Activated CD4-positive, alpha-beta memory T cell treated with anti-CD3 and anti-CD28 coated beads, Interleukin-2, amount 10 ng/mL, durations not matched to agents 7 days and 5 days (primary cell): ENCODE measurements around the gene REPIN1. TPM values are rescaled to one million over a fixed set of nuclear protein-coding genes. Genes with fewer than 3 reads are reported as not detected.

Experiments used
- CTCF ChIA-PET: fragments of 350-600 bp; sonication (Branson Sonifier 250); formaldehyde crosslinking; loops from one replicate; lab custom pipeline; 2021; ENCODE audit warnings: antibody characterized with exemption, inconsistent platforms; lab: Charles Lee
- POLR2A ChIA-PET: fragments of 350-600 bp; sonication (Branson Sonifier 250); formaldehyde crosslinking; loops from one replicate; lab custom pipeline; 2021; ENCODE audit warnings: antibody characterized with exemption; lab: Charles Lee
- DNase-seq: peaks from one replicate; pipeline ENCODE4 v3.0.0-alpha.2; 2020
- H3K27ac Mint-ChIP-seq: one replicate; pipeline ENCODE4 v1.8.0; 2021; ENCODE audit warnings: mild to moderate bottlenecking, mixed read lengths
- H3K27me3 Mint-ChIP-seq: one replicate; pipeline ENCODE4 v1.8.0; 2021; ENCODE audit warnings: mixed read lengths
- H3K36me3 Mint-ChIP-seq: one replicate; pipeline ENCODE4 v1.8.0; 2021; ENCODE audit warnings: low read depth, mixed read lengths
- H3K4me1 Mint-ChIP-seq: one replicate; pipeline ENCODE4 v1.8.0; 2021; ENCODE audit warnings: mixed read lengths
- H3K4me3 Mint-ChIP-seq: one replicate; pipeline ENCODE4 v1.8.0; 2021; ENCODE audit warnings: mild to moderate bottlenecking, mixed read lengths
- H3K9me3 Mint-ChIP-seq: one replicate; pipeline ENCODE4 v1.8.0; 2021; ENCODE audit warnings: mixed read lengths
- total RNA-seq, 2 experiments: library from RNA; stranded (reverse); gene quantifications; one replicate each; pipeline ENCODE4 v1.2.3, GENCODE V29; 2021

REPIN1 gene
- 10 to 100 TPM; 42.9 to 45.9 TPM for total RNA-seq

DNA sequence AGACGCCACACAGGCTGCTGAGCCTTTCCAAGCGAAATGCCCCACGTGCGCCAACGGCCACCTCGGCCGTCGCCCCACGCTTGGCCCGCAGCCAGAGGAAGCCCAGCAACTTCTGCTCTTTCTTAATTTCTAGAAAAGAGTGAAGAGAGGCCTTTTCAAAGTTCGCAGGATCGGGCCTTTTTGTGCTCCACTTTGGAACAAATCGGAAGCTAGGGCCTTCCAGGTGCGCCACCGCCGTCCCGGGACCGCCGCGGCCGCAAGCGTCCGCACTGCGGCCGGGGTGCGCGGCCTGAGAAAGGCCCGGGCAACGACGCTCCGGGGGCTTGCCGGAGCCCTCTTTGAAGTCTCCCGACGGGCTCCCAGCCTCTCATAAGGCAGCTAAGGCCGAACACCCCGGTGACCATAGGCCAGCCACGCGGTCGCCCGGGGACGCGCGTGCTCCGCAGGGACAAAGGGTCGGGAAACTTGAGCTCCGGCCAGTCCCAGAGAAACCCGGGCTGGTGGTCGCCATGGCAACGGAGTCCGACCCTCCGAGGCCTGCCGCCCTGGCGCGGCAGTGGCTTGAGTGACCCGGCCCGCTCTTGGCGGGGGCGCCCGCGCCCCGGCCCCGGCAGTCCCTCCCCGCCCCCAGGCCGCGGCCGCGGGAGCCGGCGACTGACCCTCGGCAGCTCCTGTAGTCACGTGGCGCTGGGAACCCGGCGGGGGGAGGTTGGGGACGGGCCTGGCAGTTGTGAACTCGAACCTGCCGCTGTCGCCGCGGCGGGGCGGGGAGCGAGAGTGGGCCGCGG lies at the start of gene REPIN1:
REPIN1 (plus strand) TSS at position 727 of the 788 bp plus-strand sequence. CDS start 890 bp downstream, outside the sequence.
- Mint-ChIP-seq H3K4me1 (peaks cover 38% of the 10 kb centered on the region), H3K9me3 (no peaks in the 10 kb centered on the region), H3K4me3 (peak within 1 kb of the TSS; percentile 87), H3K36me3 (peaks cover 14% of the 10 kb centered on the region), H3K27ac (peak within 1 kb of the TSS; percentile 79), H3K27me3 (no peaks in the 10 kb centered on the region)
- ChIA-PET POLR2A (interaction anchor here (1.0 to 5.1 kb wide), 14 partner anchors 10 to 496 kb away, joined by 3 to 47 read pairs (median 3); partner anchors contain the start of genes ACTR3C and ZNF775), CTCF (interaction anchor here (1.7 to 3.5 kb wide), 3 partner anchors 13 to 39 kb away, joined by 4 to 17 read pairs (median 6); a partner anchor contains a TSS)
- DNase-seq, result peak; percentile 84

DNA sequence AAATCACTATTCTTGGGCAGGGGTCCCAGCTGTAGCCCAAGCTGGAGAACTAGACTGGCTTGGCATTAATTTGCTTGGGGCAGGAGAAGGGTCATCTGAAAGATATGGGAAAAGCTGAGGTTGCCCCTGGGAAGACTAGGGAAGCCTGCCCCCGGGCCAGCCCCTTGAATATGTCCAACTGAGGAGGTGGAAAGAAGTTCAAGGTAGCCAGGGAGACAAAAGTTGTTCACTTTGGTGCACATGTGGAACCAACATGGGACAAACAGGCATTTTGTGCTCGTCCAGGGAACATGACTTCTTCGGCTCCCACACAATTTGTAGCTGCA lies 46.9 kb upstream of the REPIN1 start:
- ChIA-PET CTCF (interaction anchor here (0.6 kb wide), 1 partner anchor 56 kb away, joined by 3 read pairs; no protein-coding TSS in a partner anchor), POLR2A (interaction anchor here (0.7 to 2.3 kb wide), 3 partner anchors 85 to 767 kb away, joined by 3 to 11 read pairs (median 3); a partner anchor contains a TSS)
- peaks cover 43% of the 10 kb centered on the region for H3K36me3 Mint-ChIP-seq
- peaks cover 53% of the 10 kb centered on the region for H3K4me1 Mint-ChIP-seq
- peak overlapping the region; percentile 99 for H3K27ac Mint-ChIP-seq
- no peak for DNase-seq
- H3K4me3 Mint-ChIP-seq, result peak overlapping the region; percentile 98
- H3K9me3 Mint-ChIP-seq, result no peaks in the 10 kb centered on the region
- H3K27me3 Mint-ChIP-seq, result no peaks in the 10 kb centered on the region

DNA sequence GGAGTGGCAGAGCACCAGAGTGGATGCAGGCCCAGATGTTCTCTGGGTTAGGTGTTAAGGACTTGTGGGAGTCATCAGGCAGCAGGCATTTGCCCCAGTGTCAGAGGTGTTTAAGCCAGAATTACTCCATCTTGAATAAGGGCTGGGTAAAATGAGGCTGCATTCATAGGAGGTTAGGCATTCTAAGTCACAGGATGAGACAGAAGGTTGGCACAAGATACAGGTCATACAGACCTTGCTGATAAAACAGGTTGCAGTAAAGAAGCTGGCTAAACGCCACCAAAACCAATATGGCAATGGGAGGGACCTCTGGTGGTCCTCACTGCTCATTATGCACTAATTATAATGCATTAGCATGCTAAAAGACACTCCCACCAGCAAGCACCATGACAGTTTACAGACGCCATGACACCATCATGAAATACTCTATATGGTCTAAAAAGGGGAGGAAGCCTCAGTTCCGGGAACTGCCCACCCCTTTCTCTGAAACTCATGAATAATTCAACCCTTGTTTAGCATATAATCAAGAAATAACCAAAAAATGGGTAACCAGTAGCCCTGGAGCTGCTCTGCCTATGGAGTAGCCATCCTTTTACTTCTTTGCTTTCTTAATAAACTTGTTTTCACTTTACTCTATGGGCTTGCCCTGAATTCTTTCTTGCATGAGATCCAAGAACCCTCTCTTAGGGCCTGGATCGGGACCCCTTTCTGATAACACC lies 46.3 kb upstream of the REPIN1 start:
- peak overlapping the region; percentile 99 for H3K27ac Mint-ChIP-seq
- POLR2A ChIA-PET, result interaction anchor here (0.7 to 2.3 kb wide), 5 partner anchors 46 to 766 kb away, joined by 3 to 11 read pairs (median 5); partner anchors contain the start of gene REPIN1
- DNase-seq, result peak; percentile 85
- no peaks in the 10 kb centered on the region for H3K27me3 Mint-ChIP-seq
- H3K36me3 Mint-ChIP-seq, result peaks cover 48% of the 10 kb centered on the region
- H3K9me3 Mint-ChIP-seq, result no peaks in the 10 kb centered on the region
- CTCF ChIA-PET, result interaction anchor here (1.8 kb wide), 1 partner anchor 84 kb away, joined by 5 read pairs; a partner anchor contains a TSS
- peaks cover 53% of the 10 kb centered on the region for H3K4me1 Mint-ChIP-seq
- H3K4me3 Mint-ChIP-seq, result peak overlapping the region; percentile 98

- H3K27me3 Mint-ChIP-seq, result no peaks in the 10 kb centered on the region
- ChIA-PET POLR2A (interaction anchor here (1.0 to 2.3 kb wide), 12 partner anchors 20 to 458 kb away, joined by 3 to 11 read pairs (median 3); partner anchors contain the start of gene REPIN1), CTCF (interaction anchor here (1.8 kb wide), 1 partner anchor 83 kb away, joined by 5 read pairs; a partner anchor contains a TSS)
- peaks cover 53% of the 10 kb centered on the region for H3K4me1 Mint-ChIP-seq
- H3K4me3 Mint-ChIP-seq, result peak within 1 kb of the TSS; percentile 98
- peaks cover 48% of the 10 kb centered on the region for H3K36me3 Mint-ChIP-seq
- H3K9me3 Mint-ChIP-seq, result no peaks in the 10 kb centered on the region
- DNase-seq, result peak; percentile 74
- peak within 1 kb of the TSS; percentile 99 for H3K27ac Mint-ChIP-seq
These were observed 45.6 kb upstream of the REPIN1 start, which contains the start of the genes ACTR3C and LRRC61 for GRCh38 chr7:150322833-150323681. ACTR3C (minus strand) TSS chr7:150323545; CDS start chr7:150295296, 28,249 bp downstream. LRRC61 (plus strand) TSS chr7:150323355; CDS start chr7:150336862, 13,507 bp downstream.

DNA sequence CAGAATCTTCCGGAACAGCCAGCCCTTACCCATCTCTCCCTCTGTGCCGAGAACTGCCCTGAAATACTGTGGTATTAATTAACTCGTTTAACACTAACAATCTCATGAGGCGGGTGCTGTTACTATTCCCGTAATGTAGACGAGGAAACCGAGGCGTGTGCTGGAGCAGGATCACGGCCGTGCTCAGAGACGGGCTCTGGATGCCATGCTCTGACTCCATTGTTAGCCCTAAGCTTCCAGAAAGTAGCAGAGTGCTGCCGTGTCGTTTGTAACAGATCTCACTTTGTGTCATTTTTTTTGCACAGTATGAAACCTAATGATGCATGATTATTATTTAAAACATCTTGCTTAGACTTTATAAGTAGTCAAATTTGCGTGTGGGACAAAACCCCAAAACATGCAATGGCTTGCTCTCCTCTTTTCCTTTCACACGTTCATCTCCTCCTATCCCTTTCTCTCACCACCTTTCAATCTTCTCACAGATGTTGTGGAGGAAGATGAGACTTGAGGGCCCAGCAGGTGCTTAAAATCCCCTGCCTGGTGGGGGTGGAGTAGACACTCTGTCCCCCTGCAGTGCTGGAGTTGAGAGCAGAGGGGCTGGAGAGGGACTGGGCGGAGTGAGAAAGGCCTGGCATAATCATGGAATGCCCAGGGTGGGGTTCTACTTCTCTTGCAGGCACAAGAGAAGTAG lies 44.8 kb upstream of the REPIN1 start:
- H3K36me3 Mint-ChIP-seq, result peaks cover 54% of the 10 kb centered on the region
- CTCF ChIA-PET, result interaction anchor here (1.8 kb wide), 1 partner anchor 82 kb away, joined by 5 read pairs; a partner anchor contains a TSS
- DNase-seq, result no peak
- peaks cover 53% of the 10 kb centered on the region for H3K4me1 Mint-ChIP-seq
- no peaks in the 10 kb centered on the region for H3K9me3 Mint-ChIP-seq
- H3K27me3 Mint-ChIP-seq, result no peaks in the 10 kb centered on the region
- peak overlapping the region; percentile 97 for H3K27ac Mint-ChIP-seq
- POLR2A ChIA-PET, result interaction anchor here (1.0 to 2.3 kb wide), 10 partner anchors 19 to 459 kb away, joined by 3 to 11 read pairs (median 3); partner anchors contain the start of gene REPIN1
- peak overlapping the region; percentile 94 for H3K4me3 Mint-ChIP-seq

DNA sequence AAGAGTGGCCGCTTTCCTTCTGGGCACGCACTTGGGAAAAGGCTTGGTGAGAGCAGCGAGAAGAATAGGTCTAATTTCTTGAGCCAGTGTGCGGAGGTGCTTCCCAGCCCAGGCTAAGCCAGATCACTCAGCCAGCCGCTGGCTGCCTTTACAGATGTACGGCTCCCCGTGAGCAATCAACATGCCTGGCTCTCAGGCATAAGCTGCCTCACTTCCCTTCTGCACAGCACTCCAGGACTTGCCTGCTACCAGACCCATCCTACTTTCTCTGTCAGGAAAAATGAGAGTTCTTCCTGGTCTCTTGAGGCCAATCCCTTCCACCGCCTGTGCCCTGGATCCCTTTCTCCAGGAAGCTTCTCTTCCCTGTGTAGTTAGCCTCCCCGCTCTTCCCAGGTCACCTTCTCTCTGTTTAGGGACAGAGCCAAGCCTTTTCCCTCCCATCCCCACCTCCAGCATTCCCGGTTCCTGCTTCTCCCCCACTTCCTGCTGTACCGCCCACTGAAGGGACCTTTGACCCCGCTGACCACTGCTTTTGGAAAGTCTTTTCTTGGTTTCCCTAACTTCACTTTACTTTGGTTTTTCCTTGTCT lies 44.2 kb upstream of the REPIN1 start:
- H3K4me3 Mint-ChIP-seq, result peak overlapping the region; percentile 94
- ChIA-PET CTCF (interaction anchor here (1.8 kb wide), 1 partner anchor 81 kb away, joined by 5 read pairs; a partner anchor contains a TSS), POLR2A (interaction anchor here (1.0 to 1.6 kb wide), 6 partner anchors 18 to 459 kb away, joined by 3 to 4 read pairs (median 3); partner anchors contain the start of gene REPIN1)
- peaks cover 57% of the 10 kb centered on the region for H3K36me3 Mint-ChIP-seq
- H3K9me3 Mint-ChIP-seq, result no peaks in the 10 kb centered on the region
- peak overlapping the region; percentile 97 for H3K27ac Mint-ChIP-seq
- no peaks in the 10 kb centered on the region for H3K27me3 Mint-ChIP-seq
- peaks cover 53% of the 10 kb centered on the region for H3K4me1 Mint-ChIP-seq
- no peak for DNase-seq

DNA sequence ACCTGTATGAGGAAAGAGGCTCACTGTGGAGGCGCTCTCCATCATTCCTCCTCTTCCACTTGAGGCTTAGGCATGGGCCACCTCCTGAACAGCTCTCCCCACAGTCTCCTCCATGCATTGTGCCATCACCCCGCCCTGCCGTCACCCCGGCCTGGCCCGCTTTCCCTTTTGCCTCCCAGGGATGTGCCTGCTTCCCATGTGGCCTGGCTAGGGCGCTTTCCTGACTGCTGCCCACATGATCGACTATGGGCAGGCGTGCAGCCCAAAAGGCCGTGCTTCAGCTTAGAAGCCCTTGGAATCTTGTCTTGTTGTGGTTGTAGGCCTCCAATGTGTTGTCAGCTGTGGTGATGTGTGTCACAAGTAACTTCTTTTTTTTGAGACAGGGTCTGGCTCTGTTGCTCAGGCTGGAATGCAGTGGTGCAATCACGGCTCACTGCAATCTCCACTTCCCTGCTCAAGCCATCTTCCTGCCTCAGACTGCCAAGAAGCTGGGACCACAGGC lies 43.5 kb upstream of the REPIN1 start:
- ChIA-PET CTCF (interaction anchor here (0.7 kb wide), 1 partner anchor 122 kb away, joined by 3 read pairs; no protein-coding TSS in a partner anchor), POLR2A (interaction anchor here (1.1 kb wide), 1 partner anchor 82 kb away, joined by 5 read pairs; no protein-coding TSS in a partner anchor)
- Mint-ChIP-seq H3K9me3 (no peaks in the 10 kb centered on the region), H3K4me3 (peak overlapping the region; percentile 94), H3K27me3 (no peaks in the 10 kb centered on the region), H3K4me1 (peaks cover 49% of the 10 kb centered on the region), H3K27ac (peak overlapping the region; percentile 97), H3K36me3 (peaks cover 51% of the 10 kb centered on the region)
- no peak for DNase-seq

DNA sequence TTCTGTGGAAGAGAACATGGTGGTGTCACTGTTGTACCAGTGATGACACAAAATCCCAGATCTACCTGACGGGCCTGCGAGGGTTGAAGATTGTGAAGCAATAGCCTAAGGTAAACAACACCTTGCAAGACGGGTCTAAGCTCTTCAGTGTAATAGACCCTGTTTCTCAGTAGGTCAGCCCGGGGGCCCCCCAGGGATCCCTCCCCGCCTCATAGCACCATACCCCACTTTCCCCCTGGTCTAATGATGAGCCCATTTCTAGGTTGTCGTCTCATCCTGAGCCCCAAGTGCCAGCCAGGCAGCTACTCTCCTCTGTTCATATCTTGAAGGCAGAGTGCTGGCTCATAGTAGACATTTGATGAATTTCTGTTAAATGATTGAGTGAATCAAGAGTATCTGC lies 42.7 kb upstream of the REPIN1 start:
- DNase-seq, result no peak
- ChIA-PET POLR2A (interaction anchor here (1.1 kb wide), 1 partner anchor 81 kb away, joined by 5 read pairs; no protein-coding TSS in a partner anchor), CTCF (interaction anchor here (1.2 kb wide), 1 partner anchor 10 kb away, joined by 3 read pairs; no protein-coding TSS in a partner anchor)
- Mint-ChIP-seq H3K27me3 (no peaks in the 10 kb centered on the region), H3K4me1 (peaks cover 44% of the 10 kb centered on the region), H3K36me3 (peaks cover 51% of the 10 kb centered on the region), H3K4me3 (no peak overlapping the region), H3K9me3 (no peaks in the 10 kb centered on the region), H3K27ac (no peak overlapping the region)

DNA sequence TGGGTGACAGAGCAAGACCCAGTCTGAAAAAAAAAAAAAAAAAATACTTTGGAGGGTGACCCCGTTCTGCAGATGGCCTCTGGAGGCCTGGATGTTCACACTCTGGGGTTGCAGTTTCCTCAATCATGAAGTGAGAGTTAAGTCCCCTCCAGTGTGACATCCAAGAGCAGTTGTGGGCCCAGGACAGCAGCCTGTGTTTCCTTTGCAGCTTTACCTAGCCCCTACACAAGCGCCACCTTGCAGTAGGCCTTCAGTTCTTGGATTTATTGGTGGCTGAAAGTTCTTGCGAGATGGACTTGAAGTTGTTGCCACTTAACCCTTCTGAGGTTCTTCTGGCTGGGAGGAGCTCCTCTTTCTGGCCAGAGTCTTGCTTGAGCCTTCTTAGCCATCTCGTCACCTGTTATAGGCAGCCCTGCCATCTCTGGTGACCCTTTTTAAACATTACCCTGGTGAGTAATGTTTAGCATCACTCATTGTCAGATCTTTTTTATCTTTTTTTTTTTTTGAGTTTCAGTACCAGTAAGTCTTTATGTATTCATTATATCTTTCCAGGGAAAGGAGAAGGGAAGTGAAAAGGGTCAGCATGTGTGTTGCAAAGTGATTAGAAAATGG lies 41.9 kb upstream of the REPIN1 start:
- ChIA-PET CTCF (interaction anchor here (1.2 kb wide), 1 partner anchor 11 kb away, joined by 3 read pairs; no protein-coding TSS in a partner anchor), POLR2A (no interaction called here)
- DNase-seq, result no peak
- Mint-ChIP-seq H3K4me1 (peaks cover 37% of the 10 kb centered on the region), H3K9me3 (no peaks in the 10 kb centered on the region), H3K36me3 (peaks cover 55% of the 10 kb centered on the region), H3K4me3 (no peak overlapping the region), H3K27ac (no peak overlapping the region), H3K27me3 (no peaks in the 10 kb centered on the region)

DNA sequence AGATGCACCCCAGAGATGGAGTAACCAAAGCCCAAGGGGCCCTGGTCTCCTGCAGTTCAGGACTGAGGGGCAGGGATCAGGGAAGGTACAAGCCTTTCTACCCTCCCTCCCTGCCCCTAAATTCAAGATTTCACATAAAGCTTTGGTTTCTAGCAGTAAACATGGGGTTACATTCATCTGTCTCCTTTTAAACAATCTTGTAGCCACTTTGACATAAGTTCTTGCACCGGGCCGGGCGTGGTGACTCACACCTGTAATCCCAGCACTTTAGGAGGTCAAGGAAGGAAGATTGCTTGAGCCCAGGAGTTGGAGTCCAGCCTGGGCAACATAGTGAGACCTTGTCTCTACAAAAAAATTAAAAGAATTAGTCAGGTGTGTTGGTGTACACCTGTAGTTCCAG lies 41.3 kb upstream of the REPIN1 start:
- POLR2A ChIA-PET, result no interaction called here
- Mint-ChIP-seq H3K4me3 (no peak overlapping the region), H3K4me1 (peaks cover 31% of the 10 kb centered on the region), H3K27me3 (no peaks in the 10 kb centered on the region), H3K9me3 (no peaks in the 10 kb centered on the region), H3K27ac (no peak overlapping the region), H3K36me3 (peaks cover 55% of the 10 kb centered on the region)
- CTCF ChIA-PET, result no interaction called here
- DNase-seq, result no peak
